Loucy (cell line): ENCODE results near the gene NCAM1.

Experiments
- H2AFZ ChIP-seq: fragments of 200-600 bp; sonication (generic); 2 replicates; pipeline ENCODE4 v1.6.0; 2016; ENCODE audit warnings: antibody characterized with exemption, mild to moderate bottlenecking, low read length, moderate library complexity
- H3F3A ChIP-seq: fragments of 200-600 bp; 2 replicates; pipeline ENCODE4 v1.6.0; 2016; ENCODE audit warnings: antibody characterized with exemption, low read depth, mild to moderate bottlenecking
- H3K27me3 ChIP-seq: fragments of 200-600 bp; sonication (generic); 2 replicates; pipeline ENCODE4 v1.6.1; 2014; ENCODE audit warnings: low read length, mild to moderate bottlenecking; ENCODE audit not compliant: insufficient read depth, poor library complexity, severe bottlenecking
- H3K36me3 ChIP-seq: fragments of 200-600 bp; sonication (generic); 2 replicates; pipeline ENCODE4 v1.6.1; 2016; ENCODE audit warnings: low read length; ENCODE audit not compliant: insufficient read depth
- H3K4me1 ChIP-seq: fragments of 200-600 bp; sonication (generic); 2 replicates; pipeline ENCODE4 v1.5.1; 2014; ENCODE audit warnings: low read length, mild to moderate bottlenecking; ENCODE audit not compliant: insufficient read depth, poor library complexity, severe bottlenecking
- H3K4me2 ChIP-seq: fragments of 200-600 bp; sonication (generic); 2 replicates; pipeline ENCODE4 v1.6.0; 2014; ENCODE audit warnings: antibody characterized with exemption, low read length, low read depth, mild to moderate bottlenecking; ENCODE audit not compliant: poor library complexity, severe bottlenecking
- H3K4me3 ChIP-seq: fragments of 200-600 bp; sonication (generic); 2 replicates; pipeline ENCODE4 v1.5.1; 2014; ENCODE audit warnings: low read length, mild to moderate bottlenecking, mixed read lengths; ENCODE audit not compliant: poor library complexity, severe bottlenecking
- H3K79me2 ChIP-seq: fragments of 200-600 bp; sonication (generic); 2 replicates; pipeline ENCODE4 v1.6.1; 2014; ENCODE audit warnings: low read length; ENCODE audit not compliant: insufficient read depth
- H3K9ac ChIP-seq: fragments of 200-600 bp; sonication (generic); 2 replicates; pipeline ENCODE4 v1.6.0; 2014; ENCODE audit warnings: mild to moderate bottlenecking, low read depth, low read length, moderate library complexity; ENCODE audit not compliant: poor library complexity, severe bottlenecking
- H3K9me2 ChIP-seq: fragments of 200-600 bp; sonication (generic); replicated peaks from 2 replicates; pipeline ENCODE4 v1.6.1; 2016; ENCODE audit warnings: low read depth, low read length, mixed read lengths
- H3K9me3 ChIP-seq: fragments of 200-600 bp; sonication (generic); 2 replicates; pipeline ENCODE4 v1.6.1; 2014; ENCODE audit warnings: mild to moderate bottlenecking, antibody characterized with exemption, low read length, low read depth; ENCODE audit not compliant: insufficient read depth
- H4K20me1 ChIP-seq: fragments of 200-600 bp; sonication (generic); 2 replicates; pipeline ENCODE4 v1.6.0; 2014; ENCODE audit warnings: antibody characterized with exemption, low read length, mild to moderate bottlenecking; ENCODE audit not compliant: insufficient read depth, poor library complexity, severe bottlenecking
- CTCF ChIP-seq: fragments of 200-600 bp; sonication (generic); conservative IDR thresholded peaks from 2 replicates; pipeline ENCODE4 v1.5.1; 2014; ENCODE audit warnings: mild to moderate bottlenecking, antibody characterized with exemption, low read length
- EZH2phosphoT487 ChIP-seq: fragments of 200-600 bp; IDR thresholded peaks from 2 replicates; pipeline ENCODE4 v1.6.1; 2018; ENCODE audit warnings: antibody characterized with exemption, mild to moderate bottlenecking, moderate library complexity, borderline replicate concordance

NCAM1 gene

GRCh38 chr11:113247221-113247620 is 286.0 kb downstream of the NCAM1 start:
- Histone ChIP-seq H3K9ac (no peak overlapping the region), H3K9me2 (no peaks in the 10 kb centered on the region), H3K4me1 (no peaks in the 10 kb centered on the region), H3K36me3 (no peaks in the 10 kb centered on the region), H3K4me3 (no peak overlapping the region), H3K4me2 (no peak overlapping the region), H3F3A (no peaks in the 10 kb centered on the region), H3K79me2 (no peaks in the 10 kb centered on the region), H3K9me3 (no peaks in the 10 kb centered on the region), H2AFZ (no peak overlapping the region), H3K27me3 (no peaks in the 10 kb centered on the region), H4K20me1 (no peaks in the 10 kb centered on the region)
- TF ChIP-seq CTCF (no peak), EZH2phosphoT487 (no peak)

- Histone ChIP-seq H3K9me2 (no peaks in the 10 kb centered on the region), H3K9me3 (no peaks in the 10 kb centered on the region), H3K27me3 (no peaks in the 10 kb centered on the region), H2AFZ (no peak overlapping the region), H3K4me2 (no peak overlapping the region), H3K9ac (no peak overlapping the region), H3F3A (no peaks in the 10 kb centered on the region), H3K4me3 (no peak overlapping the region), H3K36me3 (no peaks in the 10 kb centered on the region), H3K4me1 (no peaks in the 10 kb centered on the region), H3K79me2 (no peaks in the 10 kb centered on the region), H4K20me1 (no peaks in the 10 kb centered on the region)
- TF ChIP-seq CTCF = no peak
- no peak for TF ChIP-seq EZH2phosphoT487
These were observed 286.7 kb downstream of the NCAM1 start for GRCh38 chr11:113247966-113248365.

DNA sequence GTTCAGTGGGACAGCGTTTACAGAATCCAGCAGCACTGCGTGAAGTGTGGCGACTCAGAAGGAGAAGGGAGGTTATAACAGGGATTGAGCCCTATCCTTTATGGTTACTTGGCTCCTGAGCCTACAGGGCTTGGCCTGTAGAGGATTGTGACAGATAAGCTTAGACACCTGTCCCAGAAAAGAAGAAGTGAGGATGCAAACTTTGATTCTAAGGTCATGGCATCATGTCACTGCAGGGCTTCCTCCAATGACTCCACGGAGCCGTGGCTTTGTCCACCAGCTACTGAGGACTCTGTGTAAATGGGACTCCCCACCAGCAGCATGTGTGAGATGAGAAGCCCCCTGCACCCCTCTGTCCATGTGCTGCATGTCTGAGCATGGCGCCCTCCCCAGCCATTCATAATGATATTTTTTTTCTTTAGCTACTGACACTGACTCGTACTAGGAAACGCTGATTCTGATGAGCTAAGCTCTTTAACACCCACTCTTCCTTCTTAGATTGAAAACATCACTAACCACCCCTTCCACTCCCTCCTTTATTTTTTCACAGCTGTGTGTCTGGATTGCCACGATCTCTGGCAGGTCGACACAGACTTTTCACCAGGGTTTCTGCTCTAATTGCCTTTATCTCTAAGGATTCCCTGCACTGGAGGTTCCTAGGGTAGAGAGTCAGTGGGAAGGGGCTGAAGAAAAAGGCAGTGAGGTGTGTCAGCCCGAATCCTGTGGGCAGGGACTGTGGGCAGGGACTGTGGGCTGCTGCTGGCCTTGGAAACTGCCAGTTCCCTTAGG is 287.7 kb downstream of the NCAM1 start:
- H3K9me2 ChIP-seq = no peaks in the 10 kb centered on the region
- H3F3A ChIP-seq = no peaks in the 10 kb centered on the region
- H4K20me1 ChIP-seq = no peaks in the 10 kb centered on the region
- no peak for TF ChIP-seq EZH2phosphoT487
- no peak for TF ChIP-seq CTCF
- no peak overlapping the region for H2AFZ ChIP-seq
- H3K4me2 ChIP-seq = no peak overlapping the region
- H3K36me3 ChIP-seq = no peaks in the 10 kb centered on the region
- no peak overlapping the region for H3K9ac ChIP-seq
- no peaks in the 10 kb centered on the region for H3K27me3 ChIP-seq
- H3K4me3 ChIP-seq = no peak overlapping the region
- no peaks in the 10 kb centered on the region for H3K4me1 ChIP-seq
- H3K9me3 ChIP-seq = no peaks in the 10 kb centered on the region
- no peaks in the 10 kb centered on the region for H3K79me2 ChIP-seq
